ENCODE data around the gene CTTNBP2.

GRCh38 chr7:117802660-117803059 lies 70.6 kb downstream of the CTTNBP2 start:
- TF ChIP-seq POLR2A (IDR thresholded peaks at IDR 0.05; ENCODE audit: low read depth, low read length) (no peak), POLR2AphosphoS5 (IDR thresholded peaks at IDR 0.05; ENCODE audit: low read depth, low read length) (no peak)

Measured in GM12892 (cell line).